22Rv1 (cell line): ENCODE measurements around the gene RGL1.

Experiments
- CTCF ChIP-seq: fragments of 450-650 bp; IDR thresholded peaks from 2 replicates; pipeline ENCODE4 v1.5.1; 2017; ENCODE audit warnings: mild to moderate bottlenecking
- ZFX ChIP-seq: fragments of 450-650 bp; IDR thresholded peaks from 2 replicates; pipeline ENCODE4 v1.6.1; 2017; ENCODE audit warnings: antibody characterized with exemption, borderline replicate concordance

- TF ChIP-seq CTCF (no peak), ZFX (no peak)
Measured at GRCh38 chr1:183957216-183957830, 152.4 kb downstream of the RGL1 start.
